OCI-LY1 (cell line): Measurements from ENCODE around the gene WWOX.

ENCODE experiments used
- CTCF ChIP-seq: fragments of 200-600 bp; sonication (generic), shearing (Covaris generic); IDR thresholded peaks from 2 replicates; pipeline ENCODE4 v1.5.1; 2017; ENCODE audit warnings: mild to moderate bottlenecking, antibody characterized with exemption, low read length, moderate library complexity, mixed read lengths
- EZH2 ChIP-seq: fragments of 200-600 bp; sonication (generic), shearing (Covaris generic); IDR thresholded peaks from 2 replicates; pipeline ENCODE4 v1.8.0; 2017; ENCODE audit warnings: borderline replicate concordance, mixed run types, mild to moderate bottlenecking, antibody characterized with exemption, low read length, moderate library complexity, mixed read lengths

DNA sequence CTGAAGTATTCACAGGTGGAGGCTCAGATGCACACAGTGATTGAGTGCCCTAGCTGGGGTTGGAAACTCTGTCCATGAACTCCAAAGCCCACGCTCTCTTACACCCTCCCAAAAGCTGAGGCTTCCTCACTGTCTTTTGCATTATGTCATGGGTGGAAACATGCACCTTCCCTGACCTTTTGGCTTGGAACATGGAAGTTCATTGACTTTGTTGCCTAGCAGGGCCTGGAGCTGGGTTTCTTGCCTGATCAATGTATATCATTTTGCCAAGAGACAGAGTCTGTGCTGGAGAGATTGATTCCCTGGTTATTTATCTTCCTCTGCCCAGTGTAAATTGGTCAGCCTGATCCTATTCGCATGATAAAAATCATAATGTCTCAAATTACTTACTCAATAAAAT lies 942.7 kb downstream of the WWOX start:
- TF ChIP-seq EZH2 (no peak), CTCF (no peak)
